Activated CD4-positive, alpha-beta T cell treated with anti-CD3 and anti-CD28 coated beads, Interleukin-2, amount 50 U/mL, for 16 hours (primary cell): ENCODE data around the gene TRAPPC2L.
"Not testable (repeated sequence)": the region's sequence is repeated elsewhere in the genome, so short reads cannot be mapped to it uniquely, and the experiment has no call there.

Source experiments
- DNase-seq: peaks from one replicate; pipeline ENCODE4 v3.0.0-alpha.2; 2020

TRAPPC2L gene

DNA sequence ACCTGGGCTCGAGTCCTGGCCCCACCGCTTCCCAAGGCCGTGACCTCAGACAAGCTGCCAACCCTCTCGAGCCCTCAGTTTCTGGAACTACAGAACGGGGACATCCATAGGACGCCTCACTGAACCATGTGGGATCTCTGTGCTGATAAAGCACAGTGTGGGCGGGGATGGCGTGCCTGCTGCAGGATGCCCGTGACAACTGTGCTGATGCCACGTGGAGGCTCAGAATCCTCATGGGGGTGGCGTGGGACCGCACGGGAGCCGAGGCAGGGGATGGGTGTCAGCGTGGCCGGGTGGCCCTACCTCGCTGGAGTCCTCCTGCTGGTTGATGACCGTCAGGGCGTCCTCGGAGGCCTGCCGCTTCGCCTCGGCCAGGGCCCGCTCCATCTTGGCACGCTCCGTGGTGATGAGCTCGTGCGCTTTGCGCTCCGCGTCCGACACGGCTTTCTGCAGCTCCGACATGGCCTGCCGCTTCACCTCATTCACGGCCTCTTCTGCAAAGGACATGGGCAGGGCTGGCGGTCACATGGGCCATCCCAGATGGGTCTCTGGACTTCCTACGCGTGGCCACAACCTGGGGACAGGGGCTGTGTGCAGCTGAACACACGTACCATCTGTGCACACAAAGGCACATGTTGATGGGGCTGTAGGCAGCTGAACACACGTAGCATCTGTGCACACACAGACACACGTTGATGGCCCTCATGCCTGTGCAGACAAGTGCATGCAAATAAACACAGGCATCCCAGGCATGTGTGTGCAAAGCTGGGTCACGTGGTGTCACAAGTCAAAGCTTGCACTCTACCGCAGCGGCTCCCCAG is 22.2 kb downstream of the TRAPPC2L start:
- DNase-seq: no peak

DNA sequence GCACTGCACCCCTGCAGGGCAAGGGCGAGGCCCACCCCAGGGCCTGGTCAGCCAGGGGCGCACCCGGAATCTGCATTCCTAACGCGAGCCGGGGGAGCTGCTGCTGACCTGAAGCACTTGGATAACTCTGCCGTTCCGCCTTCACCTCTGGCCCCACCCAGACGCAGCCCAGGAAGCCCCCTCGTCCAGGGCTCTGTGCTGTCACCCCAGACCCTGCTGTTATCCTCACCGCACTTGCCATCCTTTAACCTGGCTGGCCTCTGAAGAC is 22.8 kb downstream of the TRAPPC2L start:
- no peak for DNase-seq

DNA sequence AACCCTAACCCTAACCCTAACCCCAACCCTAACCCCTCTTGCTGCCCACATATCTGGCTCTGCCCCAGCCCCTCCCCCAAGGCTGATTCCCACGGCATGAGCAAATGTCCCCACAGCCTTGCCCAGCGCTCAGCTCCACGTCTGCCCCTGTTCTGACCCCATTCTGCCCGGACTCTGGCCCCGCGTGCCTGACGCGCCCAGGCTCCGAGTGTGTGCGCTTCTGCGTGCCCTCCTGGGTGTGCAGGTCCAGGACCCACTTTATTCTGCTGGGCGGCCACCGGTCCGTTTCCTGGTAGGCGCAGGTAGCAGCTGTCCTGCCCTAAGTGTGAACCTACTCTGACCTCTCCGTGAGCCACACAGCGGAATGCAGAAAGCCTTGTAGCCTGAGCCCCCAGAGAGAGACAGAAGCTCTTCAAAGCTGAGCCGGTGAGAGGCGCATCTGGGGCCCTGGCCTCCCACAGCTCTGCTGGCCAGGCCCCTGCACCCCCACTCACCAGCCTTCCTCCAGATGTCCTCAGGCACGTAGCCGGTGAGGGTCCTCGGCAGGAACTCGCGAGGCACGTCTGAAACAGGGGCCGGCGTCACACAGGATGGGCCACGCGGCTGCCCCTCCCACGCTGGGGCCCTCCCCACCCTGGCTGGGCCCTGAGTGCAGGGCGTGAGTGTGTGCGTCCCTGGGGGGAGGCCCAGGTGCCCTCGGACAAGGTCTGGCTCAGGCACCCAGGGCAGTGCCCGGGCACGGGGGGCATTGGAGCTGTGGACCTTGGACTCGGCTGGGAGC is 23.5 kb downstream of the TRAPPC2L start:
- DNase-seq: no peak

DNA sequence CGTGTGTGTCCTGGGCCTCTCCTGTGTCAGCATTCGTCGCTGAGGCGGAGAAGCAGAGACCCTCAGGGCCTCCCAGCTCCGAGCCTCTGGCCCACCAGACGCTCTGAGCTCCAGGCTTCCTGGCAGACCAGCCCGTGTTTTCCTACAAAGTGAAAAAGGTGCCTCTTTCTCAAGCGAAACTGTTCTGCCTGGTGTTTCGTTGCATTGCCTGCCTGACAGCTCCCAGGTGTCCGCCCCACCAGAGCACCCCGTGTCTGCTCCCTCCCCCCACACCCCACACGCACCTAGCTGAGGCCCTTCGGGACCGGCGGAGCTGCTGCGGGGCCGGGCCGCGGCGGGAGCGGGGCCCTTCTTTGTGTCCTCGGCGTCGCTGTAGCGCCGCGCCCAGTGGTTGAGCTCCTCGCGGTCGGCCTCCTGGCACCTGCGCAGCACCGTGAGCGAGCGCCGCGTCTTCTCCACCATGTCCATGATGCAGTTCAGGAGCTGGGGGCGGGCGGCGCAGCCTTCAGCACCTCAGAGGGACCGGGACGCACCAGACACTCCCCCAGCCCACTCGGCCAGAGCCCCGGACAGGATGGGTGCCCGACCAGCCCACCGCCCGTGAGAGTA is 24.2 kb downstream of the TRAPPC2L start:
- DNase-seq: no peak

DNA sequence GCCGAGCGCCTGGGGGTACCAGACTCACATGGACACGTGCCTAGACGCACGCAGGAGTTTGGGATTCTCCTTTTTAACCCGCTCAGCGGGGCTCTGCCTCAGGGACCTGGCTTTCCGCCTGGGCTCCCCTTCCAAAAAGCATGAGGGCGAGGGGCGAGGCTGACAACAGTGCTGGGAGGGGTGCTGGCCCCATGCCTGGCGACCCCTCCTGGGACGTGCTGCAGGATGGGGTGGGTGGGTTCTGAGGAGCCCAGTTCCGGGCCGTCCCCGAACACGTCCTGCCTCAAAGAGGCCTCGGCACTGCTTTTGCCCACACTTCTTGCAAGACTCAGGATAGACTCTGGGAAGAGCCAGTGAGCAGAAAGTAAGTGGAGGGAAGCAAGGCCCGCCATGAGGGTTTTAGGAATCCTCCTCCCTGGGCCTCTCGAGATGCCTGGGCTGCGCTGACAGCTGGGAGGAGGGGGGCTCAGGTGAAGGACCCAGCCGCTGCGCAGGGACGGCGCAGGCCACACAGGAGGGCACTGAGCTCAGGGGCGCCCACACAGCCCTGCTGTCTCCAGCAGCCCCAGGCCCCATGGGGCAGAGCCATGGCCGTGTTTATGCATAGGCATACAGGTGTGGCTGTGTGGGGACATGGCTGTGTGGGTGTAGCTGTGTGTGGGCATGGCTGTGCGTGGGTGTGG is 24.9 kb downstream of the TRAPPC2L start:
- no peak for DNase-seq

DNA sequence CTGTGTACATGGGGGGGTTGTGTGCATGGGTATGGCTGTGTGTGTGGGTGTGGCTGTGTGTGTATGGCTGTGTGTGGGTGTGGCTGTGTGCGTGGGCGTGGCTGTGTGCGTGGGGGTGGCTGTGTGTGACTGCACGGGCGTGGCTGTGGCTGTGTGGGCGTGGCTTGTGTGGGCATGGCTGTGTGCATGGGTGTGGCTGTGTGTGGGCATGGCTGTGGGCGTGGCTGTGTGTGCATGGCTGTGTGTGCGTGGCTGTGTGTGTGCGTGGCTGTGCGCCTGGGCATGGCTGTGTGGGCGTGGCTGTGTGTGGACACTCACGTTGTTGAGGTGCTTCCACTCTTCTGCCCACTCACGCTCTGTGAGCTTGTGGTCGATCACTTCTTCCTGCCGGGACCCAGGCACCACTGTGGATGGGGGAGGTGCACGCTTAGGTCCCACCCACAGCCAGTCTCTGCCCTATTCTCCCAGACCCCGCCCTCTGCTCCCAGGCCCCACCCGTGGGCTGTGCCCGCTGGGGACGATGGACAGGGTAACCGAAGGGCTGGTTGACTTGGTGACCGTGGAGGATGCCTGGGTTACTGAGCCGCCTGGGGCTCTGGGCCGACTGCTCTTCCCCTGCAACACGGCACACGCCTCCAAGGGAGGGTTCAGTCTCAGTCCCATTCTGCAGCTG is 25.6 kb downstream of the TRAPPC2L start:
- DNase-seq: no peak

DNA sequence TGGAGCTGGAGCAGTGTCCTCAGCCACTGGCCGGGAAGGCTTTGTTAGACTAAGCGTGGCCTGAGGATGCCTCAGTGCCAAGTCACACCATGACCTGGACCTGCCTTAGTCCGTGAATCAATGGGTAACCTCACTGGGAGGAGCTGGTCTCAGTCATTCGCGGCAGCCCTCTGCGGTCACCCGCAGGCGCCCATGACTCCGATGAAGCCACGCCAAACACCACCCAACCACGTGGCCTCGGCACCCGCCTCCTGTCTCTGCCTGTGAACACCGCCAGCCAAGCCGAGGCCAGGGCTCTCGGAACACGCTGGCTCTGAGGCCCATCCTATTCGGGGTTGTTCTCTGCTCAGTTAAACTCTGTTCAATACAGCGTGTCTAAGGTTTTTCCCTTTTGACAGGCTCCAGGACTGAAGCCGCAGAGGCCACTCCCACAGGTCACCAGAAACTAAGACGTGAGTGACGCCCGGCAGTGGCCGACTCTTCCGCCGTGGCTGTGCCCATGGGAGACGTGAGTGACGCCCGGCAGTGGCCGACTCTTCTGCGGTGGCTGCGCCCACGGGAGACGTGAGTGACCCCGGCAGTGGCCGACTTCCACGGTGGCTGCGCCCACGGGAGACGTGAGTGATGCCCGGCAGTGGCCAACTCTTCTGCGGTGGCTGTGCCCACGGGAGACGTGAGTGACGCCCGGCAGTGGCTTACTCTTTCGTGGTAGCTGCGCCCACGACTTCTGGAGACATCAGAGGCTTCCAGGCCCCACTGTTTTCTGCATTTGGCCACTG is 26.4 kb downstream of the TRAPPC2L start:
- no peak for DNase-seq

DNA sequence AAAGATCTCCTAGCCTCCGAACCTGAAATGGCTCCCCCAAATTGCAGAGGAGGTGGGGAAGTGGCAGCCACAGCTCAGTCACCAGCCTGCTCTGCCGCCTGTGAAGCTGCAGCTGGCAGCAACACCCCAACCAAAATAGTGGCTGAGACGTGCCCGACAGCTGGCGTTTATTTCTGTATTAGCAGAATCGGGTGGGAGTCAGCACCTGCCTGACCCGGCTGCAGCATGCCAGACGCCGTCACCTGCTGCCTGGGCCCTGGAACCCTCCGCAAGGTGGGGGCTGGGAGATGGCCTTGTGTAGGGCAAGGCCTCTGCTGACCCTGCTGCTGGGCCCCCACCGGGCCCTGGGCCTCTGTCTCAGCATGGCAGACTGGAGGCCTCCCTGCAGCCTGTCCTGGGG is 27.0 kb downstream of the TRAPPC2L start:
- no peak for DNase-seq

DNA sequence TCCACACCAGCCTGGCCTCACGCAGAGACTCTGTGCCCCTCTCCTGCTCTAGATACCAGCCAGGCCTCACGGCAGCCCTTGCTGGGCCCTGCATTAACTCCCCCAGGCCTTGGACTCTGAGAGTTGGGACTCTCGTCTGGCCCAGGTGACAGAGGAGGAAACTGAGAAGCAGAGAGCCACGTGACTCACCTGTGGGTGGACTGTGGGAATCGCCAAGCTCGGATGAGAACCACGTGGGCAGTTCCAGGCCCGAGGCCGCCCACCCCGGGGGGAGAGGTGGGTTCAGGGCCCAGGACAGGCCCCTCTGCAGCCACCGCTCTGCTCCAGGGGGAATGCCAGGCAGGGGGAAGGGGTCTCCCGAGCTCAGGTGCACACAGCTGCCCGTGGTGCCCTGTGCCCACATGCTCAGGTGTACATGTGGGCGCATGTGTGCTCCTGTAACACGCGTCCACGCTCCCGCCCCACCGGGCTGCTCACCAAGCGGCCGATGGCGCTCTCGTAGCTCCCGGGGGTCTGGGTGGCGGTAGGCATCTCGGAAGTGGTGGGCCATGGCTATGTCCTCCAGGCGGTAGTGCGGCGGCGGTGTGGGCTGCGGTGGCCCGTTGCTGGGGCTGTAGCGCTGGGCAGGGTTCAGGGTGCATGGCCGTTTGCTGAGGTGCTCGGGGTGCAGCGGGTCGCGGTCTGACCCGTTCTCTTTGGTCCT is 27.8 kb downstream of the TRAPPC2L start:
- DNase-seq: no peak

DNA sequence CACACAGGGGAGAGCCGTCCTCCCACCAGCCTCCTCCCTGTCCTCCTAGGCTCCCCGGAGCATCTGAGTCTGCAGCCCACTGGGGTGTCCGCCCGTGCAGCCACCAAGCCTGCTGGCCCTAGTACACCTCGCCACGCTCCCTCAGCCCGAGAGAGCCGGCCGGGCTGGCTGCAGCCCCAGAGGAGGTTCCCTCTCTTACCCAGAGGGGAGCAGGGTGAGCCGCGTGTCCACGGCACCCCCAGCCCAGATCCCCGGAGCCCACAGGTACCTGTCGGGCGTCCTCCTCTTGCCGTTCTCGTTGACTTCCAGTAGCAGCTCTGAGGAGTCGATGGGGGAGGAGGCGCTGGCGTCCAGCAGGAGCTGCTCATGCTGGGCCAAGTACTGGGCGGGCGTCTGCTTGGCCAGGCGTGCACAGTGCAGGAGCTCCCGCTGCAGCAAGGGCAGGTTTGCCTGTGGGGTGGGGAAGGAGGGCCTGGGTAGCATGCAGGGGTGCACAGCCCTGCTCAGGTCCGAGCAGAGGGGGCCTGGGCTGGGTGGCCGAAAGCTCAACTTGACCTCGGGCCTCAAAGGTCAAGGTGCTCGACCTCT is 28.9 kb downstream of the TRAPPC2L start:
- no peak for DNase-seq

DNA sequence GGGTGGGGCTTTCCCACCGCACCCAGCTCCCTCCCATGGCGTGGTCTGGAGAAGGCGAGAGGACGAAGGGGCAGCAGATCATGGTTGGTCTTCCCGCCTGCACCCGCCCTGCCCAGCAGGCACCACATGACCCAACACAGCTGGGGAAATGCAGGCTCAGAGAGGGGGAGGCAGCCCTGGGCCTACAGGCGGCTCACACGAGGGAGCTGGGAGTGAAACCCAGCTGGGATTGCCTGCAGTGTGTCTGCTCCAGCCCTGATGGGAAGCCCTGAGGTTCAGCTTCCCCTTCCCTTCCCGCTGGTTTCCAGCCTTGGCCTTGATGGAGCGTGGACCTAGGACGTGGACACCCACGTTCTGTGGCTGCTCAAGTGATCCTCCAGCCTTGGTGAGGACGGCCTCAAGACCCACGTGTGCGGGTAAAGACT is 29.5 kb downstream of the TRAPPC2L start:
- no peak for DNase-seq

DNA sequence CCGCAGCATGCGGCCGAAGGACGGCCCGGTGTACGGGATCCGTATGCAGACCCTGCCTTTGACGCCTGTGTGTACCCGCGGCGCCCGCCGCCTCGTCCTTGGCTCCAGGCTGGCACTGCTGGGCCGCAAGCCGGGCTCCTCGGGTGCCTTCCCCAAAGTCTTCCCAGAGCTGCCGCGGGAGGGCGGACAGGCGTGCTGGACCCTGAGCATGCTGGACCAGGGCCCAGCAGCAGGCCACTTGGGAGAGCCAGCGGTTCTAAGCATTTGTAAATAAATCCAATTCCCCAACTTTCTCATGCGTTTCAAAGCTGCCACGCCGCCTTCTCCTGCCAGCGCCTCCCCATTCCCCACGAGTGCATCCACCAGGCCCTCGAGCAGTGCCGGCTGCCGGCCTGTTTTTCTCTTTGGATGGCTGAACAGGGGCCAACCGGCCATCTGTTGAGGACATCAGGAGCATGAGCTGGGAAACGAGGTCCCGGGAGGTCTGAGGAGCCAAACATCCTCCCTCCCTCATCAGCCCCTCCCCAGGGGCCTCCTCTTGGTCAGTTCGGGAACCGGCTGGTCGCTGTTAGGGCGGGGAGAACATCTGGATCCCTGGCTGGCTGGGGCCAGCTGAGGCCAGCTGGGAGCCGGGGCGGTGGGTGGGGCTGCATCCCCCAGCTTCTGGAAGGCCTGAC is 30.1 kb downstream of the TRAPPC2L start:
- no peak for DNase-seq

DNA sequence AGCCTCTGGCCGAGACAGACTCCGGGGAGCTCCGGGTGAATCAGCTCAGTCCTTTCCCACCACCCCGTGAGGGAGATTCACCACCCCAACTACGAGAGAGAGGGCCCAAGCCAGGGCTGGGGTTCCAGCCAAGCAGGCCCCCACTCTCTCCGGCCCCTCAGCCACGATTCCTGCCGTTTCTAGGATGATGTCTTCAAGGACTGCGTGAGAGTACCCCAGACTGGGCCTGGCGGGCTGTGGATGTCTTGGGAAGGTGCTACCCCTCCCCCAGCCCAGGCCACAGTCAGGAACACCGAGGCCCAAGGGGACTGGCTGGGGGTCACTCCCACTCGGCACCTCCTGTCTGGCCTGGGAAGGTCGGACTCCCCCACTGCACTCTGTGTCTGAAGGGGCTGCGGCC is 31.1 kb downstream of the TRAPPC2L start:
- no peak for DNase-seq

DNA sequence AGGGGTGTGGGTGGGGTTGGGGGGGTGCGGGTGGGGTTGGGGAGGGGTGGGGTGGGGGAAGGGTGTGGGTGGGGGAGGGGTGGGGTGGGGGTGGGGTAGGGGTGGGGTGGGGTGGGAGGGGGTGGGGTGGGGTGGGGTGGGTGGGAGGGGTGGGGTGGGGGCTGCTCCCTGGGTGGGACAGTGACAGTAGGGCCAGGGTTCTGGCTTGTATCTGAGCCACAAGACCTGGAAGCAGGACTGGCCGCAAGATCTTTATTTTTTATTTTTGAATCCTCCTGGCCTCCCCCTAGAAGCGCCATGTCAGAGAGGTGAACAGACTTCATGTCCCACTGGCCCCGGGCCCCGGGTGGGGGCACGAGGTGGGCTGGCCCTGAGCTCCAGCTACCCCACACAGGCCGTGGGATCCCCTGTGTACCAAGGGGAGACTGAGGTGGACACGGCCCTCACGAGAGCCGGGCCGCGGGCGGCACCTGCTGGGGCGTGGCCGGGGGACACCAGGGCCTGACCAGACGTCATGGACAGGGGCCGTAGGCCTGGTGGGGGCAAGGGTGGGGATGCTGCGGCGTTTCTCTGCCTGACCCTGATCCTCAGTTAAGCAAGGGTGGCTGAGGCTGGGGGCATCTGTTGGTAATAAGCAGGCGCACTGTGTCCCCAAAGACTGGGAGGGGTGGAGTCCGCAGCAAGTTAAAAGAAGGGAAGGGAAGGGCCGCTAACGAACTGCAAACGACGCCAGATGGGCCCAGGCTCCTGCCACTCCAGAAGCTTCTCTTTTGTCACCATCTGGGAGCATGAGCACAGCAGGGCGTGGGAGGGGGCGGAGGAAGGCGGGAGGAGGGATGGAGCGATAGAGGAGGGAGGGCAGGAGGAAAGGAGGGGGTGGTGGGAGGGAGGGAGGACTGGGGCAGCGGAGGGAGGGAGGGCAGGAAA is 31.8 kb downstream of the TRAPPC2L start:
- no peak for DNase-seq

DNA sequence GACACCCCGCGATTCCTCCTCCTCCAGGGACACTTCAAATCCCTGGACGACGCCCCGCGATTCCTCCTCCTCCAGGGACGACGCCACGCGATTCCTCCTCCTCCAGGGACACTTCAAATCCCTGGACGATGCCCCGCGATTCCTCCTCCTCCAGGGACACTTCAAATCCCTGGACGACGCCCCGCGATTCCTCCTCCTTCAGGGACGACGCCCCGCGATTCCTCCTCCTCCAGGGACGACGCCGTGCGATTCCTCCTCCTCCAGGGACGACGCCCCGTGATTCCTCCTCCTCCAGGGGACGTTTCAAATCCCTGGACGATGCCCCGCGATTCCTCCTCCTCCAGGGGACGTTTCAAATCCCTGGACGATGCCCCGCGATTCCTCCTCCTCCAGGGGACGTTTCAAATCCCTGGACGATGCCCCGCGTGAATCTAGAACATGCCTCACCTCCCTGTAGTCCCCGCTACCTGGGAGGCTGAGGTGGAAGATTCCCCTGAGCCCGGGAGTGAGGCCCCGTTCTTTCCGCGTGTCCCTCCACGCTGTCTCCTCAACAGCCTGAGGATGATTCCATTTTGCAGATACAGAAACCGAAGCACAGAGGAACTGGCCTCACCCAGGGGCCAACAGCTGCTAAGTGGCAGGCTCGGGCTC is 32.9 kb downstream of the TRAPPC2L start:
- DNase-seq: not testable (repeated sequence)

DNA sequence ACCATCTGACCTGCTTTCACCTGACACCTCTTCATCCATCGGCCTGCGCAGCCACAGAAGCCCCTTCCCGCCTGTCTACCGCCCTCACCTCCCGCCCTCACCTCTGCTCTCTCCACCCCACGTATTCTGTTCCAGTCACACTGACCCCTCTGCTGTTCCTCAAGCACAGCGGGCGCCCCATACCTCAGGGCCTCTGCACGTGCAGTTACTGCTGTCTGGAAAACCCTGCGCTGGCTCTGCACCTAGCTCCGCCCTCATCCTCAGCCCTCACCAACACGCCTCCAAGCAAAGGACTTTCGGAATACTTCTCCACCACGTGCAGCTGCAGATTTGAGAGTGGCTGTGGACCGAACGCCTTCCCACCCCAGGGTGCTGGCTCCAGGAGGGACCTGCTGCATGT is 34.2 kb downstream of the TRAPPC2L start:
- no peak for DNase-seq

DNA sequence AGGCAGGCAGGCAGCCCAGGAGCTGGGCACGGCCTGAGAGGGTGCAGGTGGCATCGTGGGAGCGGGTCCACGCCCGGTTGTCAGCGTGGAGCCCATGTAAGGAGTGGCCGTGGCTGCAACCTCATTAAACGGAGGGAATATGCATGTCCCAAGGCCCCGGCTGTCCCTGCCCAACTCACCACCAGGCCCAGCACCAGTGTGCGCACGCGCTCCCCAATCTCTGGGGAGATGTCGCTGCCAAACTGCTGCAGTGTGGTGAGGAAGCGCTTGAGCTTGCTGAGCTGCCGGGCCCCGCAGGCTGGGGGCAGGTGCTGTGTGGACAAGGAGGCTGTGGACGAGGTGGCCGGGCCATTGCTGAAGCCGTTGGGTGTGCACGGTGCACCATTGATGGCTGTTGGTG is 35.1 kb downstream of the TRAPPC2L start:
- no peak for DNase-seq

DNA sequence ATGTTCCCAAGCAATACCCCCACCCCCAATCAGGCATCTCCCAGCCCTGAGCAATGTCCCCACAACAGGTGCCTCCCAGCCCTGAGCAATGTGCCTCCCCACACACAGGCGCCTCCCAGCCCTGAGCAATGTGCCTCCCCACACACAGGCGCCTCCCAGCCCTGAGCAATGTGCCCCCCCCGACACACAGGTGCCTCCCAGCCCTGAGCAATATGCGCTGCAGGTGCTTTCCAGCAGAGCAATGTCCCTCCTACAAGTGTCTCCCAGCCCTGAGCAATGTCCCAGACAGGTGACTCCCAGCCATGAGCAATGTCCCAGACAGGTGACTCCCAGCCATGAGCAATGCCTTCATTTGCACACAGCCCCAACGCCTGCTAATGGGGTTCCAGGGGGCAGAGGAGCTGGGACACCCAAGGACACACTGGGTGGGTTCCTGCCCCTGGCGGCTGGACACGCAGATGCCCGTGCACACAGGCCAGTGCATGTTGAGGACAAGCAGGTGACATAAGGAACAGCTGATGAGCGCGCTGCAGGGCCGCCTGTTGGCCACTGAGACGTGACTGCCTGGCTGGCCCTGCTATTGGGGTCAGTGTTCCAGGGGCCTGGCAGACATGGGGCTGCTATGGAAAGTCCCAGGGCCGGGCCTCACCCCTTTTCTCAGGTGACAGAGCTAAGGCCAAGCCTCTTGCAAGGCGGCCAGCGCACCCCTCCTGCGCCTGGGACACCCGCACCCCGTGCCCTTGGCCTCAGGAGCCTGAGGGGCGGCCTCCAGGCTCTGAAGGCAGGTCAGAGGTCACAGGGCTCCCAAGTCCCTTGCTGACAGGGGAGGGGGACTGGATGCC is 36.4 kb downstream of the TRAPPC2L start:
- no peak for DNase-seq
